T47D (cell line): ENCODE data around the gene PDE12.
A peak's percentile ranks its signal among the peaks of the same experiment; 100 is the strongest.

ENCODE experiments used
- DNase-seq, 2 experiments: peaks; one replicate each; pipeline versions ENCODE4 v3.0.0 to v3.0.0-alpha.2; 2011 to 2012; ENCODE audit warnings: low read depth in 1 of 2, low spot score in 1 of 2
- JUND ChIP-seq: IDR thresholded peaks from 2 replicates; pipeline ENCODE4 v1.6.1; 2012; ENCODE audit warnings: low read depth
- in situ Hi-C: cut with HindIII; loops from 2 replicates; pipeline ENCODE4 v1.10.0; 2016; ENCODE audit warnings: low sequenced_read_pairs, low pct_unique_long_range_greater_than_20kb

PDE12 gene

GRCh38 chr3:57555738-57556458 is at the start of gene PDE12:
TSS of gene PDE12 (plus strand) at chr3:57556274. CDS start at chr3:57556380, 106 bp downstream.
- TF ChIP-seq JUND: no peak
- peak; percentile 80 to 96 for DNase-seq
- in situ Hi-C loops: no loop called here

GRCh38 chr3:57512166-57512565 is 43.9 kb upstream of the PDE12 start:
- no peak for TF ChIP-seq JUND
- no peak for DNase-seq
- in situ Hi-C loops: no loop called here

GRCh38 chr3:57518276-57518915 is 37.7 kb upstream of the PDE12 start:
- no peak for TF ChIP-seq JUND
- DNase-seq: no peak
- in situ Hi-C loops: no loop called here

GRCh38 chr3:57530071-57530608 is 25.9 kb upstream of the PDE12 start:
- no peak for TF ChIP-seq JUND
- peak in 1 of 2 experiments; percentile 11 for DNase-seq
- in situ Hi-C loops: no loop called here

GRCh38 chr3:57538465-57538864 is 17.6 kb upstream of the PDE12 start:
- peak in 1 of 2 experiments; percentile 59 for DNase-seq
- in situ Hi-C loops: no loop called here
- no peak for TF ChIP-seq JUND

GRCh38 chr3:57544181-57545125 is 11.6 kb upstream of the PDE12 start, which contains the start of gene DNAH12:
TSS of gene DNAH12 (minus strand) at chr3:57544344. CDS start at chr3:57542870, 1,474 bp downstream.
- in situ Hi-C loops: no loop called here
- no peak for TF ChIP-seq JUND
- peak in 1 of 2 experiments; percentile 35 for DNase-seq

GRCh38 chr3:57545636-57546268 is 10.3 kb upstream of the PDE12 start:
- in situ Hi-C loops: no loop called here
- TF ChIP-seq JUND: no peak
- no peak for DNase-seq

GRCh38 chr3:57546616-57547015 is 9.5 kb upstream of the PDE12 start:
- no peak for DNase-seq
- no peak for TF ChIP-seq JUND
- in situ Hi-C loops: no loop called here

- TF ChIP-seq JUND: no peak
- DNase-seq: peak in 1 of 2 experiments; percentile 22
- in situ Hi-C loops: no loop called here
These were observed 768 bp upstream of the PDE12 start for GRCh38 chr3:57555306-57555705.

GRCh38 chr3:57556459-57557084 is 498 bp downstream of the PDE12 start:
- no peak for DNase-seq
- in situ Hi-C loops: no loop called here
- TF ChIP-seq JUND: no peak

- no peak for TF ChIP-seq JUND
- in situ Hi-C loops: no loop called here
- peak in 1 of 2 experiments; percentile 11 for DNase-seq
These were observed 1.0 kb downstream of the PDE12 start for GRCh38 chr3:57557085-57557537.
